ENCODE data around the gene DUOX1. TPM values are rescaled to one million over a fixed set of nuclear protein-coding genes. Genes with fewer than 3 reads are reported as not detected.

The DUOX1 gene
- total and polyA plus RNA-seq, 2 donors (not counting 1 experiment from before 2014, with no cell fraction given): not detected

- Histone ChIP-seq H4K20me1 (ENCODE audit: control insufficient read depth, extremely low read depth, insufficient read depth, low read length) (no peaks in the 10 kb centered on the region), H2AFZ (ENCODE audit: low read length) (no peak overlapping the region), H3K9me3 (ENCODE audit: control insufficient read depth, insufficient read depth, low read depth, low read length) (no peaks in the 10 kb centered on the region), H3K9ac (ENCODE audit: insufficient read depth, low read length) (no peak overlapping the region), H3K27me3 (ENCODE audit: control insufficient read depth, insufficient read depth, low read length) (no peaks in the 10 kb centered on the region), H3K4me2 (ENCODE audit: extremely low read depth, insufficient read depth, low read length) (no peak overlapping the region), H3K27ac (ENCODE audit: insufficient read depth, low read length) (no peak overlapping the region), H3K36me3 (ENCODE audit: control insufficient read depth, insufficient read depth, low read length) (no peaks in the 10 kb centered on the region), H3K4me1 (ENCODE audit: control insufficient read depth, extremely low read depth, insufficient read depth, low read length) (peaks cover 6% of the 10 kb centered on the region), H3K4me3 (replicated peaks in 1 of 4; ENCODE audit: control extremely low read depth in 1 of 4, insufficient read depth in 1 of 4, low read depth in 3 of 4, low read length in 4 of 4) (peak overlapping the region in 1 of 4 experiments; percentile 66), H3K79me2 (ENCODE audit: control insufficient read depth, insufficient read depth, low read length) (no peaks in the 10 kb centered on the region)
- no peak for DNase-seq (ENCODE audit: low read depth in 2 of 2)
- TF ChIP-seq CTCF (conservative IDR thresholded peaks at IDR 0.05 in 1 of 2, IDR thresholded peaks at IDR 0.05 in 1 of 2; ENCODE audit: low read depth in 1 of 2, low read length in 2 of 2): no peak
- TF ChIP-seq EZH2 (IDR thresholded peaks at IDR 0.05; ENCODE audit: low read length, missing control alignments): no peak
Observed at GRCh38 chr15:45201557-45201859, 71.7 kb downstream of the DUOX1 start.

- Histone ChIP-seq H3K27me3 (ENCODE audit: control insufficient read depth, insufficient read depth, low read length) (no peaks in the 10 kb centered on the region), H3K4me2 (ENCODE audit: extremely low read depth, insufficient read depth, low read length) (no peak overlapping the region), H3K79me2 (ENCODE audit: control insufficient read depth, insufficient read depth, low read length) (no peaks in the 10 kb centered on the region), H3K4me3 (replicated peaks in 1 of 4; ENCODE audit: control extremely low read depth in 1 of 4, insufficient read depth in 1 of 4, low read depth in 3 of 4, low read length in 4 of 4) (no peak overlapping the region), H3K9ac (ENCODE audit: insufficient read depth, low read length) (no peak overlapping the region), H4K20me1 (ENCODE audit: control insufficient read depth, extremely low read depth, insufficient read depth, low read length) (no peaks in the 10 kb centered on the region), H3K4me1 (ENCODE audit: control insufficient read depth, extremely low read depth, insufficient read depth, low read length) (peaks cover 6% of the 10 kb centered on the region), H3K27ac (ENCODE audit: insufficient read depth, low read length) (no peak overlapping the region), H3K36me3 (ENCODE audit: control insufficient read depth, insufficient read depth, low read length) (no peaks in the 10 kb centered on the region), H3K9me3 (ENCODE audit: control insufficient read depth, insufficient read depth, low read depth, low read length) (no peaks in the 10 kb centered on the region), H2AFZ (ENCODE audit: low read length) (no peak overlapping the region)
- no peak for DNase-seq (ENCODE audit: low read depth in 2 of 2)
- TF ChIP-seq CTCF (conservative IDR thresholded peaks at IDR 0.05 in 1 of 2, IDR thresholded peaks at IDR 0.05 in 1 of 2; ENCODE audit: low read depth in 1 of 2, low read length in 2 of 2) (no peak), EZH2 (IDR thresholded peaks at IDR 0.05; ENCODE audit: low read length, missing control alignments) (no peak)
Observed at GRCh38 chr15:45201869-45202268, 72.1 kb downstream of the DUOX1 start.

DNA sequence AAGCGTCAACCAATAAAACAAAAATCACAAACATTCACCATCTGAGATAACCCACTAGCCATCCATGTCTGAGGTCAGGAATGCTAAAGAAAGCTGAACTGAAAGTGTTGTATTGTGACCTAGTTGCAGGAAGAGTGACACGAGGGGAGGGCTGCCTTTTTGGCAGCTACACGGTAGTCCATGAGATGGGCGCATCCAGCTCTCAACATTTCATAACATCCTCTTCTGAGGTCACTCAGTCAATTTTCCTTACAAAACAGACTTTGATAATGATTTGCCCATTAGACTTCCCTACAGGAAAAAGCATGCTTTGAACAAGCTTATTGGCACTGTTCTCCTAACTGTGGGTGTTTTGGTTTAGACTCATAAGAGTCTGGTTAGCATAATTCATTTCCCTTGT is 73.4 kb downstream of the DUOX1 start:
- Histone ChIP-seq H3K4me1 (ENCODE audit: control insufficient read depth, extremely low read depth, insufficient read depth, low read length) (peaks cover 6% of the 10 kb centered on the region), H3K27me3 (ENCODE audit: control insufficient read depth, insufficient read depth, low read length) (no peaks in the 10 kb centered on the region), H3K79me2 (ENCODE audit: control insufficient read depth, insufficient read depth, low read length) (no peaks in the 10 kb centered on the region), H3K9me3 (ENCODE audit: control insufficient read depth, insufficient read depth, low read depth, low read length) (no peaks in the 10 kb centered on the region), H2AFZ (ENCODE audit: low read length) (no peak overlapping the region), H3K9ac (ENCODE audit: insufficient read depth, low read length) (no peak overlapping the region), H3K27ac (ENCODE audit: insufficient read depth, low read length) (no peak overlapping the region), H3K36me3 (ENCODE audit: control insufficient read depth, insufficient read depth, low read length) (no peaks in the 10 kb centered on the region), H3K4me2 (ENCODE audit: extremely low read depth, insufficient read depth, low read length) (no peak overlapping the region), H3K4me3 (replicated peaks in 1 of 4; ENCODE audit: control extremely low read depth in 1 of 4, insufficient read depth in 1 of 4, low read depth in 3 of 4, low read length in 4 of 4) (no peak overlapping the region), H4K20me1 (ENCODE audit: control insufficient read depth, extremely low read depth, insufficient read depth, low read length) (no peaks in the 10 kb centered on the region)
- TF ChIP-seq CTCF (conservative IDR thresholded peaks at IDR 0.05 in 1 of 2, IDR thresholded peaks at IDR 0.05 in 1 of 2; ENCODE audit: low read depth in 1 of 2, low read length in 2 of 2): no peak
- TF ChIP-seq EZH2 (IDR thresholded peaks at IDR 0.05; ENCODE audit: low read length, missing control alignments): no peak
- DNase-seq (ENCODE audit: low read depth in 2 of 2): no peak
